AG08396 (cell line): Measurements from ENCODE around the gene AMN.

Experiments
- DNase-seq: peaks from one replicate; pipeline ENCODE4 v3.0.0; 2012; ENCODE audit warnings: low spot score, mixed read lengths

Gene AMN

GRCh38 chr14:102944448-102945330 lies 22.2 kb downstream of the AMN start:
- DNase-seq = no peak

- DNase-seq = no peak
Measured at GRCh38 chr14:102945346-102946130, 23.1 kb downstream of the AMN start.

GRCh38 chr14:102947321-102948103 lies 25.0 kb downstream of the AMN start:
- DNase-seq = no peak

GRCh38 chr14:102948698-102949061 lies 26.2 kb downstream of the AMN start:
- no peak for DNase-seq

- peak; percentile 66 for DNase-seq
Measured at GRCh38 chr14:102949062-102949800, 26.8 kb downstream of the AMN start.

- peak; percentile 62 for DNase-seq
Measured at GRCh38 chr14:102949801-102950451, 27.5 kb downstream of the AMN start.

GRCh38 chr14:102951034-102951433 lies 28.6 kb downstream of the AMN start:
- no peak for DNase-seq

- no peak for DNase-seq
Measured at GRCh38 chr14:102951799-102952198, 29.3 kb downstream of the AMN start.

- no peak for DNase-seq
Measured at GRCh38 chr14:102952276-102952675, 29.8 kb downstream of the AMN start.

GRCh38 chr14:102953100-102953499 lies 30.6 kb downstream of the AMN start:
- no peak for DNase-seq

GRCh38 chr14:102954081-102954789 lies 31.8 kb downstream of the AMN start:
- no peak for DNase-seq

GRCh38 chr14:102955636-102956408 lies 33.4 kb downstream of the AMN start:
- DNase-seq = no peak

GRCh38 chr14:102957222-102957621 lies 34.8 kb downstream of the AMN start:
- no peak for DNase-seq

- DNase-seq = no peak
Measured at GRCh38 chr14:102958461-102958860, 36.0 kb downstream of the AMN start.

- DNase-seq = no peak
Measured at GRCh38 chr14:102962111-102962627, 39.7 kb downstream of the AMN start.

- no peak for DNase-seq
Measured at GRCh38 chr14:102964152-102964730, 41.8 kb downstream of the AMN start.

GRCh38 chr14:102965282-102965681 lies 42.8 kb downstream of the AMN start:
- no peak for DNase-seq

GRCh38 chr14:102965971-102966655 lies 43.6 kb downstream of the AMN start:
- DNase-seq = no peak
